HEK293 (cell line): ENCODE data around the gene EVC.

Source experiments
- CTCF ChIA-PET: fragments of 350-600 bp; formaldehyde crosslinking; extraction: SDS; loops from one replicate; lab custom pipeline; 2021; ENCODE audit warnings: antibody characterized with exemption; lab: Yijun Ruan, JAX
- POLR2A ChIA-PET: fragments of 300-600 bp; formaldehyde crosslinking; extraction: SDS; loops from one replicate; lab custom pipeline; 2020; ENCODE audit warnings: antibody characterized with exemption, inconsistent platforms; lab: Yijun Ruan, JAX
- H3K27ac ChIP-seq: fragments of 200-500 bp; sonication (Bioruptor generic); 2 replicates; pipeline ENCODE4 v1.5.1; 2014; ENCODE audit warnings: low read depth, low read length, control low read depth, inconsistent platforms; ENCODE audit errors: extremely low read depth
- H3K36me3 ChIP-seq, 2 experiments: fragments of 200-500 bp in 1 of 2; sonication (Bioruptor generic) in 1 of 2; 1 replicate in 1 of 2; 2 replicates in 1 of 2; pipeline ENCODE4 v1.5.1; 2014 to 2017; ENCODE audit warnings: inconsistent platforms in 2 of 2, low read length in 2 of 2; ENCODE audit not compliant: control insufficient read depth in 2 of 2, insufficient read depth in 1 of 2
- H3K4me1 ChIP-seq: fragments of 200-500 bp; sonication (Bioruptor generic); 2 replicates; pipeline ENCODE4 v1.5.1; 2014; ENCODE audit warnings: mild to moderate bottlenecking, low read length, inconsistent platforms; ENCODE audit not compliant: control insufficient read depth, insufficient read depth
- H3K4me3 ChIP-seq: 2 replicates; pipeline ENCODE4 v1.5.1; 2011; ENCODE audit warnings: low read depth, mild to moderate bottlenecking, control low read depth, low read length, moderate library complexity
- H3K9me3 ChIP-seq: fragments of 200-500 bp; sonication (Bioruptor generic); 2 replicates; pipeline ENCODE4 v1.5.1; 2014; ENCODE audit warnings: low read depth, low read length, inconsistent platforms; ENCODE audit not compliant: control insufficient read depth, insufficient read depth
- BCL11B ChIP-seq: fragments of 450-650 bp; formaldehyde crosslinking; IDR thresholded peaks from 2 replicates; pipeline ENCODE4 v1.5.1; 2016; ENCODE audit warnings: low read depth, missing biosample characterization, missing genetic modification characterization
- GFI1B ChIP-seq: fragments of 450-650 bp; formaldehyde crosslinking; IDR thresholded peaks from 2 replicates; pipeline ENCODE4 v1.5.1; 2016; ENCODE audit warnings: missing biosample characterization, missing genetic modification characterization
- IKZF3 ChIP-seq: fragments of 450-650 bp; IDR thresholded peaks from 2 replicates; pipeline ENCODE4 v1.5.0; 2018; ENCODE audit warnings: missing biosample characterization, mild to moderate bottlenecking, missing genetic modification characterization, moderate library complexity
- KLF7 ChIP-seq: fragments of 450-650 bp; formaldehyde crosslinking; IDR thresholded peaks from 2 replicates; pipeline ENCODE4 v1.5.1; 2016; ENCODE audit warnings: missing biosample characterization, missing genetic modification characterization, borderline replicate concordance
- MZF1 ChIP-seq: fragments of 450-650 bp; formaldehyde crosslinking; IDR thresholded peaks from 2 replicates; pipeline ENCODE4 v1.5.1; 2017; ENCODE audit warnings: missing biosample characterization, missing genetic modification characterization, borderline replicate concordance
- PRDM2 ChIP-seq: fragments of 450-650 bp; formaldehyde crosslinking; IDR thresholded peaks from 2 replicates; pipeline ENCODE4 v1.5.1; 2016; ENCODE audit warnings: missing biosample characterization, missing genetic modification characterization, borderline replicate concordance
- SCRT2 ChIP-seq: fragments of 450-650 bp; formaldehyde crosslinking; IDR thresholded peaks from 2 replicates; pipeline ENCODE4 v1.5.1; 2016; ENCODE audit warnings: missing biosample characterization, missing genetic modification characterization
- SP7 ChIP-seq: fragments of 450-650 bp; formaldehyde crosslinking; IDR thresholded peaks from 2 replicates; pipeline ENCODE4 v1.5.1; 2016; ENCODE audit warnings: missing biosample characterization, missing genetic modification characterization
- ZBTB7A ChIP-seq: fragments of 450-650 bp; formaldehyde crosslinking; IDR thresholded peaks from 2 replicates; pipeline ENCODE4 v1.5.1; 2016; ENCODE audit warnings: low read depth, missing biosample characterization, missing genetic modification characterization
- ZNF121 ChIP-seq: fragments of 450-650 bp; formaldehyde crosslinking; IDR thresholded peaks from 2 replicates; pipeline ENCODE4 v1.5.1; 2016; ENCODE audit warnings: missing biosample characterization, missing genetic modification characterization
- ZNF138 ChIP-seq: fragments of 450-650 bp; formaldehyde crosslinking; IDR thresholded peaks from 2 replicates; pipeline ENCODE4 v1.5.1; 2016; ENCODE audit warnings: missing biosample characterization, missing genetic modification characterization, borderline replicate concordance
- ZNF155 ChIP-seq: fragments of 450-650 bp; formaldehyde crosslinking; IDR thresholded peaks from 2 replicates; pipeline ENCODE4 v1.5.1; 2016; ENCODE audit warnings: missing biosample characterization, missing genetic modification characterization
- ZNF2 ChIP-seq: fragments of 450-650 bp; formaldehyde crosslinking; IDR thresholded peaks from 2 replicates; pipeline ENCODE4 v1.5.1; 2016; ENCODE audit warnings: missing biosample characterization, missing genetic modification characterization
- ZNF223 ChIP-seq: fragments of 450-650 bp; formaldehyde crosslinking; IDR thresholded peaks from 2 replicates; pipeline ENCODE4 v1.5.1; 2016; ENCODE audit warnings: missing biosample characterization, missing genetic modification characterization
- ZNF266 ChIP-seq: fragments of 450-650 bp; formaldehyde crosslinking; IDR thresholded peaks from 2 replicates; pipeline ENCODE4 v1.5.1; 2016; ENCODE audit warnings: missing biosample characterization, missing genetic modification characterization, low read depth
- ZNF37A ChIP-seq: fragments of 450-650 bp; IDR thresholded peaks from 2 replicates; pipeline ENCODE4 v1.5.1; 2018; ENCODE audit warnings: missing biosample characterization, missing genetic modification characterization
- ZNF510 ChIP-seq: fragments of 450-650 bp; formaldehyde crosslinking; IDR thresholded peaks from 2 replicates; pipeline ENCODE4 v1.5.1; 2018; ENCODE audit warnings: mild to moderate bottlenecking, missing genetic modification characterization, missing biosample characterization; ENCODE audit not compliant: insufficient replicate concordance
- ZNF585B ChIP-seq: fragments of 450-650 bp; formaldehyde crosslinking; IDR thresholded peaks from 2 replicates; pipeline ENCODE4 v1.5.1; 2016; ENCODE audit warnings: missing biosample characterization, missing genetic modification characterization
- ZNF596 ChIP-seq: fragments of 450-650 bp; IDR thresholded peaks from 2 replicates; pipeline ENCODE4 v1.5.0; 2018; ENCODE audit warnings: missing biosample characterization, mild to moderate bottlenecking, missing genetic modification characterization, moderate library complexity
- ZNF621 ChIP-seq: fragments of 450-650 bp; formaldehyde crosslinking; IDR thresholded peaks from 2 replicates; pipeline ENCODE4 v1.5.1; 2017; ENCODE audit warnings: missing biosample characterization, missing genetic modification characterization
- ZNF664 ChIP-seq: fragments of 450-650 bp; formaldehyde crosslinking; IDR thresholded peaks from 2 replicates; pipeline ENCODE4 v1.5.1; 2016; ENCODE audit warnings: missing biosample characterization, missing genetic modification characterization
- ZNF677 ChIP-seq: fragments of 450-650 bp; IDR thresholded peaks from 2 replicates; pipeline ENCODE4 v1.5.0; 2018; ENCODE audit warnings: missing biosample characterization, mild to moderate bottlenecking, missing genetic modification characterization, moderate library complexity
- ZNF701 ChIP-seq: fragments of 450-650 bp; formaldehyde crosslinking; IDR thresholded peaks from 2 replicates; pipeline ENCODE4 v1.5.1; 2016; ENCODE audit warnings: missing biosample characterization, missing genetic modification characterization
- ZNF785 ChIP-seq: fragments of 450-650 bp; formaldehyde crosslinking; IDR thresholded peaks from 2 replicates; pipeline ENCODE4 v1.5.1; 2016; ENCODE audit warnings: missing biosample characterization, missing genetic modification characterization
- TF ChIP-seq, protein P1 (sequence below): fragments of 450-650 bp; formaldehyde crosslinking; IDR thresholded peaks from 2 replicates; pipeline ENCODE4 v1.5.1; 2017; ENCODE audit warnings: missing biosample characterization, mild to moderate bottlenecking, missing genetic modification characterization, moderate library complexity

Gene EVC

DNA sequence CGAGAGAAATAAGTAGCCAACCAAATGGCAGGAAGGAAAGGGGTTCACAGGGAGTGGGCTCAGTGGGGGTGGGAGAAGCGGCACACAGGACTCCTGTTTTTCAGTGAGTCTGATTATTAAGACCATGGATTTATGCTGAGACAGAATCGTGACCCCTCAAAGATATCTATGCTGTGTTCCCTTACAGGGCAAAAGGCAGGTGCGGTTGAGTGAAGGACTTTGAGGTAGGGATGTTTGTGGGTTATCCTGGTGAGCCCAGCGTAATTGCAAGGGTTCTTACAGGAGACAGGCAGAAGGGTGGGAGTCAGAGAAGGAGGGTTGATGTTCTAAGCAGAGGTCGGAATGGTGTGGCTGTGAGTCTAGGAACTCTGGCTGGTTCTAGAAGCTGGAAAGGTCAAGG lies 73.0 kb downstream of the EVC start (continued):
- TF ChIP-seq MZF1, result no peak
- TF ChIP-seq PRDM2 (tag by site-specific recombination), result no peak
- no peak for TF ChIP-seq ZNF155 (tag by site-specific recombination)
- no peak for TF ChIP-seq ZNF785 (tag by site-specific recombination)
- TF ChIP-seq ZNF664 (tag by site-specific recombination), result no peak
- TF ChIP-seq, protein P1, sequence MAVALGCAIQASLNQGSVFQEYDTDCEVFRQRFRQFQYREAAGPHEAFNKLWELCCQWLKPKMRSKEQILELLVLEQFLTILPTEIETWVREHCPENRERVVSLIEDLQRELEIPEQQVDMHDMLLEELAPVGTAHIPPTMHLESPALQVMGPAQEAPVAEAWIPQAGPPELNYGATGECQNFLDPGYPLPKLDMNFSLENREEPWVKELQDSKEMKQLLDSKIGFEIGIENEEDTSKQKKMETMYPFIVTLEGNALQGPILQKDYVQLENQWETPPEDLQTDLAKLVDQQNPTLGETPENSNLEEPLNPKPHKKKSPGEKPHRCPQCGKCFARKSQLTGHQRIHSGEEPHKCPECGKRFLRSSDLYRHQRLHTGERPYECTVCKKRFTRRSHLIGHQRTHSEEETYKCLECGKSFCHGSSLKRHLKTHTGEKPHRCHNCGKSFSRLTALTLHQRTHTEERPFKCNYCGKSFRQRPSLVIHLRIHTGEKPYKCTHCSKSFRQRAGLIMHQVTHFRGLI (tag by site-specific recombination), result no peak
- TF ChIP-seq ZNF37A, result no peak
- no peak for TF ChIP-seq ZNF121 (tag by site-specific recombination)

DNA sequence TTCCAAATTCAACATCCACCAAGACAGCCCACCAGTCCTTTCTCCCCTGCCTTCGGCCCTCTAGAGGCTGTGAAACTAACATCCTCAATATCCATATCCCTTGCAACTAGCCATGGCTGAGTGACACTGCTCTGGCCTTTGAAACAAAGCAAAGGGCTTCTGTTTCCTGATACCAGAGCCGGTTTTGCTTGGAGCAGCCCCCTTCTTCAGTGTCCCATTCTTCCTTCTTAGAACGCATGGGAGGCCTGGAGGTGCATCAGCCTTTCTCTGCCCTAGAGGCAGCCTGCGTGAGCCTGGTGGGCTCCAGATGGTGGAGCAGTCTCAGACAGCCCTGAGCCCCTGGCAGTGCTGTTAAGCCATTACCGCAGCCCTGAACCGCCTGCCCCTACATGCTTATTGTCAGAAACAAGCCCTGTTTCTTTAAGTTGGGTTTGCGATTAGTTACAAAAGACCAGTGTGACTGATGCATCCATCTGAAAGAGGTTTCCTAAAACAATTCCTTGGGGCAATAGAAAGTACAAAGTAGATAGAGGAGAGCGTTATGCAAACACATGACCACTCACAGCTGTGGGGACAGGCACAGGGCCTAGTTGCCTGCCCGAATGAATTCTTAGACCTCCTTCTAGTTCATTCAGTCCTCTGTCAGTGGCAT lies 74.1 kb downstream of the EVC start:
- H3K27ac ChIP-seq, result no peak overlapping the region
- H3K4me1 ChIP-seq, result no peaks in the 10 kb centered on the region
- peaks cover 0 to 60% of the 10 kb centered on the region in 2 experiments; a peak in 1 of 3 replicates for H3K36me3 ChIP-seq
- TF ChIP-seq ZNF677 (tag by site-specific recombination), result no peak
- TF ChIP-seq IKZF3 (tag by site-specific recombination), result no peak
- TF ChIP-seq ZNF266 (tag by site-specific recombination), result no peak
- TF ChIP-seq ZNF596 (tag by site-specific recombination), result no peak
- no peak for TF ChIP-seq GFI1B (tag by site-specific recombination)
- no peak for TF ChIP-seq BCL11B
- TF ChIP-seq ZNF138 (tag by site-specific recombination), result no peak
- TF ChIP-seq ZNF223 (tag by site-specific recombination), result no peak
- no peak for TF ChIP-seq ZNF510 (tag by site-specific recombination)
- no peak for TF ChIP-seq ZNF121 (tag by site-specific recombination)
- no peak for TF ChIP-seq SP7 (tag by site-specific recombination)
- TF ChIP-seq ZBTB7A, result no peak
- no peak for TF ChIP-seq ZNF585B (tag by site-specific recombination)
- TF ChIP-seq ZNF701 (tag by site-specific recombination), result no peak
- TF ChIP-seq SCRT2, result no peak
- no peak for TF ChIP-seq KLF7 (tag by site-specific recombination)
- TF ChIP-seq ZNF621 (tag by site-specific recombination), result no peak
- no peak for TF ChIP-seq ZNF2 (tag by site-specific recombination)
- CTCF ChIA-PET, result no interaction called here
- POLR2A ChIA-PET, result no interaction called here
- H3K4me3 ChIP-seq, result no peak overlapping the region
- H3K9me3 ChIP-seq, result no peaks in the 10 kb centered on the region
